ENCODE data around the gene MOV10L1. TPM values are rescaled to one million over a fixed set of nuclear protein-coding genes. Genes with fewer than 3 reads are reported as not detected.

The MOV10L1 gene
- total RNA-seq, 2 donors from 2014 or later: 0.36 to 18.9 TPM

DNA sequence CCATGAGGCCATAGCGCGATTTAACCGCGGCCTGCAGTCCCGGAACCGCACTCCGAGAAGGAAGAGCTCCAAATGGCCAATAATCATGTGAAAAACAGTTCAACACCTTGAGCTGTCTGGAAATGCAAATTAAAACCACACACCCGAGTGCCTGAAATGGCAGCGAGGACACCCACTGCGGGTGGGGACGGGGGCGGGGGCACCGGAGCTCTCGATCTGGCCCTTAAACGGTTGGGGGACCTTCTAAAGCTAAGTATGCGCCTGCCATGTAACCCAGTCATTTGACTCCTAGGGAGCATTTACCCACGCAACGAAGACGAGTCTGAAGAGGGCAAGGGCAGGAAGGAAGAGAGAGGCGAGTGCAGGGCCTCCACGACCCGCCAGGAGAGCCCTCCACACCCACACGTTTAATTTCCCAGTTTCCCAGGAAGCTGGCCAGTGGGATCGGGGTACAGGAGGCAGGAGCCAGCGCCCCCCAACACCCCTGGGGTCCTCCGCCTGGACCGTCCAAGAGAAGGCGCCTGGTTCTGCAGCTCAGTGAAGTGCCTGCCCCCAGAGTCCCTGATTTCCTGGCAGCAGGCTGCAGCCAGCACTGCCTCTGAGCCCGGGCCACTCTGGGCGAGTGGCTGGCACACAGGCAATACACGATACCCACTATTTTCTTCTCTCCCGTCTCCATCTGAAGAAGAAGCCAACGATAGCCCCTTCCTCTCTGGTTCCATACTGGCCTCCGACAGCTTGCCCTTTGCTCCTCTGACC, 33.4 kb upstream of the MOV10L1 start:
- WGBS: 82% methylated on average over 33 of the region's 34 CpGs
- H3K4me1 ChIP-seq (replicated peaks): peaks cover 6% of the 10 kb centered on the region
- no peak overlapping the region for H3K27ac ChIP-seq
- TF ChIP-seq POLR2AphosphoS5 (IDR thresholded peaks at IDR 0.05): no peak
- TF ChIP-seq, protein P1, sequence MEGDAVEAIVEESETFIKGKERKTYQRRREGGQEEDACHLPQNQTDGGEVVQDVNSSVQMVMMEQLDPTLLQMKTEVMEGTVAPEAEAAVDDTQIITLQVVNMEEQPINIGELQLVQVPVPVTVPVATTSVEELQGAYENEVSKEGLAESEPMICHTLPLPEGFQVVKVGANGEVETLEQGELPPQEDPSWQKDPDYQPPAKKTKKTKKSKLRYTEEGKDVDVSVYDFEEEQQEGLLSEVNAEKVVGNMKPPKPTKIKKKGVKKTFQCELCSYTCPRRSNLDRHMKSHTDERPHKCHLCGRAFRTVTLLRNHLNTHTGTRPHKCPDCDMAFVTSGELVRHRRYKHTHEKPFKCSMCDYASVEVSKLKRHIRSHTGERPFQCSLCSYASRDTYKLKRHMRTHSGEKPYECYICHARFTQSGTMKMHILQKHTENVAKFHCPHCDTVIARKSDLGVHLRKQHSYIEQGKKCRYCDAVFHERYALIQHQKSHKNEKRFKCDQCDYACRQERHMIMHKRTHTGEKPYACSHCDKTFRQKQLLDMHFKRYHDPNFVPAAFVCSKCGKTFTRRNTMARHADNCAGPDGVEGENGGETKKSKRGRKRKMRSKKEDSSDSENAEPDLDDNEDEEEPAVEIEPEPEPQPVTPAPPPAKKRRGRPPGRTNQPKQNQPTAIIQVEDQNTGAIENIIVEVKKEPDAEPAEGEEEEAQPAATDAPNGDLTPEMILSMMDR (IDR thresholded peaks at IDR 0.05): no peak
- no peak for TF ChIP-seq POLR2A (IDR thresholded peaks at IDR 0.05)
- no peak overlapping the region for H3K4me3 ChIP-seq
- H3K27me3 ChIP-seq (replicated peaks; ENCODE audit: insufficient read depth): peaks cover 3% of the 10 kb centered on the region
- H3K36me3 ChIP-seq: no peaks in the 10 kb centered on the region
- no peaks in the 10 kb centered on the region for H3K9me3 ChIP-seq
- DNase-seq (ENCODE audit: low spot score): no peak
- intact Hi-C loops (cut with DNase I): no loop called here

DNA sequence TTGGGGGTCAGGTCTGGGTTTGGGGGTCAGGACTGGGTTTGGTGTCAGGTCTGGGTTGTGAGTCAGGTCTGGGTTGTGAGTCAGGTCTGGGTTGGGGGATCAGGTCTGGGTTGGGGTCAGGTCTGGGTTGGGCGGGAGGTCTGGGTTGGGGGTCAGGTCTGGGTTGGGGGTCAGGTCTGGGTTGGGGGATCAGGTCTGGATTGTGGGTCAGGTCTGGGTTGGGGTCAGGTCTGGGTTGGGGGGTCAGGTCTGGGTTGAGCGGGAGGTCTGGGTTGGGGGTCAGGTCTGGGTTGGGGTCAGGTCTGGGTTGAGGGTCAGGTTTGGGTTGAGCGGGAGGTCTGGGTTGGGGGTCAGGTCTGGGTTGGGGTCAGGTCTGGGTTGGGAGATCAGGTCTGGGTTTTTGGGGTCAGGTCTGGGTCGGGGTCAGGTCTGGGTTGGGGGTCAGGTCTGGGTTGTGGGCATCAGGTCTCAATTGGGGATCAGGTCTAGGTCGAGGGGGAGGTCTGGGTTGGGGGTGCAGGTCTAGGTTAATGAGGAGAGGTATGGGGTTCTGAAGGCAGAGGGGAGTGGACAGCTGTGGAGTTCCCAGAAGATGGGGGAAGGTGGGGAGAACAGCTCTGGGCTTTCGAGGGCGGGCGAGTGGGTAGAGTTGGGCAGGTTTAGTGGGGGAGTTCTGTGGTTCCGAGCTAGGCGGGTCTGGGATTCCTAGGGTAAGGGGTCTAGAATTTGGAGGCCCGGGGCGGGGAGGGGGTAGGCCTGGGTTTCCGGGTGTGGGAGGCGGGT, 32.3 kb upstream of the MOV10L1 start:
- TF ChIP-seq, protein P1 (IDR thresholded peaks at IDR 0.05): no peak
- TF ChIP-seq POLR2A (IDR thresholded peaks at IDR 0.05) (no peak), POLR2AphosphoS5 (IDR thresholded peaks at IDR 0.05) (no peak)
- intact Hi-C loops (cut with DNase I): no loop called here
- Histone ChIP-seq H3K4me1 (replicated peaks) (peaks cover 6% of the 10 kb centered on the region), H3K27ac (no peak overlapping the region), H3K4me3 (no peak overlapping the region), H3K36me3 (no peaks in the 10 kb centered on the region), H3K9me3 (no peaks in the 10 kb centered on the region), H3K27me3 (replicated peaks; ENCODE audit: insufficient read depth) (peaks cover 3% of the 10 kb centered on the region)
- whole genome bisulfite sequencing: 91% methylated on average over 14 of the region's 14 CpGs
- DNase-seq (ENCODE audit: low spot score): no peak

DNA sequence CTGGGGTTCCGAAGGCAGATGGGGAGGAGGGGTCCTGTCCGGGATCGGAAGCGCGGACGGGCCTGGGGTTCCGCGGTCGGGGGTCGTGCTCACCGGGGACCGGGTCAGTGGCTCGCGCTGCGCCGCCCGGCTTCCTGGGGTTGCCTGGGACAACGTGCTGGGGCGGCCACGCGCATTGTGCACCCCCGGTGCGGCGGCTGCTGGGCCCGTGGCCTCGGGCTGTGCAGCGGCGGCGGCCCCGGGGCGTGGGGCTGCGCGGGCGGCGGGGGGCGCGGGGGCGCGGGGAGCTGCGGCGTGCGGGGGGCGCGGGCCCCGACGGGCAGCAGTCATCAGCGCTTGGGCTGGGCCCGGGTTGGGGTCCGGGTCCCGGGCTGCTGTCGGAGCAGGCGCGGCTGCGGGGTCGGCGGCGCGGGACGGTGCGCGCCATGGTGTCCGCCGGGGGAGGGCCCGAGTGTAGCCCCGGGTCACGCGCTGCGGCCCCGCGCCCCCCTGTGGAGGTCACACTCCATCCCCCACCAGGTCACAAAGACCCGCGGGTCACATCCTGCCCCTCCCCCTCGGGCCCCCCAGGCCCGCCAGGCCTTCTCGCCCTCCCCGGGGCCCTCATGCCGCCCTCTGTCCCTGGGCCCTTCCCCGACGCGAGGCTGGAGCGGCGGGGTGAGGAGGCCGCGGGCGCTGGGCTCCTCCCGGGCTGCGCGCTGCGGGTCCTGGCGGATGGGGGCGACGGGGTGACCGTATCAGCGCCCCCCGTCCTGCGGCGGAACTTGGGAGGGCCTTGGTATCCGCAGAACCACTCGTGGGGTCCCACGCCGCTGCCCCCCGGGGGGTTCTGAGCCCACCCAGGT, 31.5 kb upstream of the MOV10L1 start, which contains the start of gene TTLL8:
Gene TTLL8, minus strand, starts transcription at position 238 of the 845 bp plus-strand sequence.
- peaks cover 6% of the 10 kb centered on the region for H3K4me1 ChIP-seq (replicated peaks)
- intact Hi-C loops (cut with DNase I): no loop called here
- DNase-seq (ENCODE audit: low spot score): no peak
- no peaks in the 10 kb centered on the region for H3K9me3 ChIP-seq
- H3K27ac ChIP-seq: no peak within 1 kb of the TSS
- H3K27me3 ChIP-seq (replicated peaks; ENCODE audit: insufficient read depth): peaks cover 3% of the 10 kb centered on the region
- no peaks in the 10 kb centered on the region for H3K36me3 ChIP-seq
- 38% methylated on average over 27 of the region's 102 CpGs for WGBS
- TF ChIP-seq POLR2A (IDR thresholded peaks at IDR 0.05): no peak
- TF ChIP-seq, protein P1 (IDR thresholded peaks at IDR 0.05): no peak
- TF ChIP-seq POLR2AphosphoS5 (IDR thresholded peaks at IDR 0.05): no peak
- H3K4me3 ChIP-seq: no peak within 1 kb of the TSS

DNA sequence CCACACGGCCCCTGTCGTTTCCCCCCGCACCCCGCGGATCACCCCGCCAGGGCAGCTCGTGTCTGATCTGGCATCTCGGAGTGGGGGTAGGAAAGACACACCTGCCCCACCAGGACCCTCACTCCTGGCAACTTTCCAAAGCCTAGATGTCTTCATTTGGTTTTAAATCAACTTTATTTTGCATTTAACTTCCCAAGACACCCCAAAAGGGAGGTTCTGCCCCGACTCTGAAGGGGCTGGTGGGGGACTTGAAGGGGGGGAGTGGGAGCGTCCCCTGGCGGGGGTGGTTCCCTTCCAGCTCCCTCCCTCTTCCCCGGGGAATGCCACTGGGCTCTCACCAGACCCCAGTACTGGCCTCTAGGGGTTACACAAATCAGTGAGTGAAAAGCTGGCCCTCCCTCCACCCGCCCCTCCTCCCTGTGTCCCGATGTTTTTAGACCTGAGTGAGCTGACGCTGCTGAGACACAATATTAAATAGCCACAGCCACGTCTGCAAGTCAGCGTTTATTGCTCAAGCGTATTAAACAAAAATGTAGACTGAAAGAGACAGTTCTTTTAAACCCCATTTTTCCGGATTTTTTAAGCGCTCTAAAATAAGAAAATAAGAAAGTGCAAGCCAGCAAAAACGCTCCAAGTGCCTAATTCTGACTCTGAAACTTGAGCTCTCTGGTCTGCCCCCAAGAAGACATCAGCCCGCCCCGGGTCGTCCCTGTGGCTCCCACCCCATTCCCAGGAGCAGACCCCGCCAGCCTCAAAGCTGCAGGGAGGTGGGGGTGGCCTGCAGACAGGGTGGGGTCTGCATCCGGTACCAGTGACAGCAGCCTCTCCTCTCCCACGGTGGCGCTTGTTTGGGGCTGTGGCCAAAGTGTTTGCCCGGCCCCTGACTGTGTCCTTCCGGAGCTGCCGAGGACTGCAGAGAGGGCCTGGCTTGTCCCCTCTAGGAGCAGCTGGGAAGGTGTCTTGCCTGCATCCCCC, 30.6 kb upstream of the MOV10L1 start:
- peaks cover 6% of the 10 kb centered on the region for H3K4me1 ChIP-seq (replicated peaks)
- H3K27me3 ChIP-seq (replicated peaks; ENCODE audit: insufficient read depth): peaks cover 3% of the 10 kb centered on the region
- intact Hi-C loops (cut with DNase I): no loop called here
- H3K36me3 ChIP-seq: no peaks in the 10 kb centered on the region
- H3K9me3 ChIP-seq: no peaks in the 10 kb centered on the region
- H3K4me3 ChIP-seq: no peak overlapping the region
- H3K27ac ChIP-seq: no peak overlapping the region
- WGBS: 19% methylated on average over 28 of the region's 31 CpGs
- no peak for TF ChIP-seq POLR2AphosphoS5 (IDR thresholded peaks at IDR 0.05)
- TF ChIP-seq, protein P1 (IDR thresholded peaks at IDR 0.05): no peak
- TF ChIP-seq POLR2A (IDR thresholded peaks at IDR 0.05): no peak
- no peak for DNase-seq (ENCODE audit: low spot score)
